Skeletal muscle tissue (tissue), 4 donors: ENCODE measurements around the gene RPL41. TPM values are rescaled to one million over a fixed set of nuclear protein-coding genes. Genes with fewer than 3 reads are reported as not detected.

ENCODE experiments used
- H3K27ac ChIP-seq: one replicate; pipeline ENCODE4 v1.7.0; 2013; ENCODE audit warnings: mild to moderate bottlenecking, low read depth, low read length, inconsistent platforms
- H3K27me3 ChIP-seq, 3 donors: one replicate each; pipeline ENCODE4 v1.7.0; 2013; ENCODE audit warnings: low read length in 3 of 3; ENCODE audit not compliant: control insufficient read depth in 3 of 3, insufficient read depth in 3 of 3
- H3K36me3 ChIP-seq, 3 donors: one replicate each; pipeline ENCODE4 v1.7.0; 2013; ENCODE audit warnings: low read length in 3 of 3; ENCODE audit not compliant: control insufficient read depth in 3 of 3, insufficient read depth in 3 of 3
- H3K4me1 ChIP-seq, 3 donors: one replicate each; pipeline ENCODE4 v1.7.0; 2013; ENCODE audit warnings: low read length in 3 of 3, mild to moderate bottlenecking in 3 of 3; ENCODE audit not compliant: control insufficient read depth in 3 of 3, insufficient read depth in 3 of 3
- H3K4me3 ChIP-seq, 3 donors: one replicate each; pipeline ENCODE4 v1.7.0; 2013; ENCODE audit warnings: low read length in 3 of 3
- H3K9ac ChIP-seq, 3 donors: one replicate each; pipeline ENCODE4 v1.7.0; 2013; ENCODE audit warnings: low read length in 3 of 3, mild to moderate bottlenecking in 3 of 3, moderate library complexity in 2 of 3, low read depth in 1 of 3
- H3K9me3 ChIP-seq, 3 donors: one replicate each; pipeline ENCODE4 v1.7.0; 2013; ENCODE audit warnings: low read length in 3 of 3; ENCODE audit not compliant: control insufficient read depth in 3 of 3
- total RNA-seq: library from RNA; depleted of rRNA; stranded (reverse); fragments of >200 nt; gene quantifications from one replicate; pipeline ENCODE4 v1.2.3, GENCODE V29; 2014
- donor health status: Osteomylitis.

Gene RPL41
- total RNA-seq, 1 donor from 2014 or later, result 4,392 TPM

- Histone ChIP-seq H3K36me3 (peaks cover 77 to 84% (median 81%) of the 10 kb centered on the region in 3 donors), H3K27me3 (no peaks in the 10 kb centered on the region), H3K9ac (no peak overlapping the region), H3K4me1 (peaks cover 8 to 14% (median 11%) of the 10 kb centered on the region in 3 donors), H3K4me3 (no peak overlapping the region), H3K27ac (no peak overlapping the region), H3K9me3 (no peaks in the 10 kb centered on the region)
These were observed 18.5 kb downstream of the RPL41 start for GRCh38 chr12:56134897-56135296.

GRCh38 chr12:56137853-56138571 lies 21.6 kb downstream of the RPL41 start:
- Histone ChIP-seq H3K27me3 (no peaks in the 10 kb centered on the region), H3K4me1 (peaks cover 3 to 5% (median 4%) of the 10 kb centered on the region in 3 donors), H3K4me3 (no peak overlapping the region), H3K36me3 (peaks cover 73 to 84% (median 83%) of the 10 kb centered on the region in 3 donors), H3K27ac (no peak overlapping the region), H3K9ac (no peak overlapping the region), H3K9me3 (no peaks in the 10 kb centered on the region)

- H3K27ac ChIP-seq, result no peak overlapping the region
- peaks cover 10 to 13% (median 11%) of the 10 kb centered on the region in 3 donors for H3K4me1 ChIP-seq
- peaks cover 70 to 71% (median 70%) of the 10 kb centered on the region in 3 donors for H3K36me3 ChIP-seq
- H3K4me3 ChIP-seq, result no peak overlapping the region
- H3K9me3 ChIP-seq, result no peaks in the 10 kb centered on the region
- H3K9ac ChIP-seq, result no peak overlapping the region
- H3K27me3 ChIP-seq, result no peaks in the 10 kb centered on the region
These were observed 25.7 kb downstream of the RPL41 start for GRCh38 chr12:56141946-56142784.

GRCh38 chr12:56143217-56143616 lies 26.8 kb downstream of the RPL41 start:
- no peak overlapping the region for H3K9ac ChIP-seq
- H3K27me3 ChIP-seq, result no peaks in the 10 kb centered on the region
- H3K27ac ChIP-seq, result peak overlapping the region; percentile 4
- peaks cover 59 to 60% (median 60%) of the 10 kb centered on the region in 3 donors for H3K36me3 ChIP-seq
- H3K9me3 ChIP-seq, result no peaks in the 10 kb centered on the region
- no peak overlapping the region for H3K4me3 ChIP-seq
- H3K4me1 ChIP-seq, result peaks cover 10 to 13% (median 11%) of the 10 kb centered on the region in 3 donors

- Histone ChIP-seq H3K36me3 (peaks cover 53 to 54% (median 53%) of the 10 kb centered on the region in 3 donors), H3K27ac (peak overlapping the region; percentile 4), H3K4me3 (no peak overlapping the region), H3K9me3 (no peaks in the 10 kb centered on the region), H3K4me1 (peaks cover 10 to 13% (median 11%) of the 10 kb centered on the region in 3 donors), H3K9ac (peak overlapping the region in 1 of 3 donors; percentile 16), H3K27me3 (no peaks in the 10 kb centered on the region)
These were observed 27.4 kb downstream of the RPL41 start for GRCh38 chr12:56143870-56144269.

- H3K4me1 ChIP-seq, result peaks cover 10 to 13% (median 11%) of the 10 kb centered on the region in 3 donors
- H3K36me3 ChIP-seq, result peaks cover 46 to 48% (median 47%) of the 10 kb centered on the region in 3 donors
- H3K27me3 ChIP-seq, result no peaks in the 10 kb centered on the region
- H3K4me3 ChIP-seq, result no peak overlapping the region
- H3K9me3 ChIP-seq, result no peaks in the 10 kb centered on the region
- no peak overlapping the region for H3K9ac ChIP-seq
- H3K27ac ChIP-seq, result no peak overlapping the region
These were observed 28.8 kb downstream of the RPL41 start for GRCh38 chr12:56145217-56145616.

GRCh38 chr12:56146492-56147460 lies 30.3 kb downstream of the RPL41 start:
- Histone ChIP-seq H3K27me3 (no peaks in the 10 kb centered on the region), H3K9me3 (no peaks in the 10 kb centered on the region), H3K4me3 (no peak overlapping the region), H3K36me3 (peaks cover 35 to 44% (median 36%) of the 10 kb centered on the region in 3 donors), H3K9ac (no peak overlapping the region), H3K4me1 (peaks cover 18 to 20% (median 19%) of the 10 kb centered on the region in 3 donors), H3K27ac (no peak overlapping the region)

GRCh38 chr12:56150563-56150962 lies 34.1 kb downstream of the RPL41 start:
- Histone ChIP-seq H3K4me3 (no peak overlapping the region), H3K4me1 (peaks cover 30 to 39% (median 32%) of the 10 kb centered on the region in 3 donors), H3K9ac (no peak overlapping the region), H3K27me3 (no peaks in the 10 kb centered on the region), H3K27ac (no peak overlapping the region), H3K36me3 (peaks cover 4 to 10% (median 9%) of the 10 kb centered on the region in 3 donors), H3K9me3 (no peaks in the 10 kb centered on the region)

GRCh38 chr12:56151672-56152131 lies 35.3 kb downstream of the RPL41 start:
- peaks cover 29 to 41% (median 35%) of the 10 kb centered on the region in 3 donors for H3K4me1 ChIP-seq
- peak overlapping the region; percentile 98 for H3K27ac ChIP-seq
- H3K27me3 ChIP-seq, result no peaks in the 10 kb centered on the region
- H3K9ac ChIP-seq, result peak overlapping the region; percentile 88 to 95 (median 92)
- H3K4me3 ChIP-seq, result peak overlapping the region; percentile 81 to 88 (median 83)
- H3K9me3 ChIP-seq, result no peaks in the 10 kb centered on the region
- peaks cover 7 to 13% (median 10%) of the 10 kb centered on the region in 3 donors for H3K36me3 ChIP-seq
